HG03108 (cell line): Measurements from ENCODE around the gene CEP104.
"Not testable (repeated sequence)": the region's sequence is repeated elsewhere in the genome, so short reads cannot be mapped to it uniquely, and the experiment has no call there.

Experiments used
- ATAC-seq: cut with Tn5 transposase; IDR thresholded peaks from one replicate; pipeline ENCODE4 v1.9.1; 2021; ENCODE audit warnings: moderate library complexity; ENCODE audit not compliant: unreplicated experiment

The CEP104 gene

DNA sequence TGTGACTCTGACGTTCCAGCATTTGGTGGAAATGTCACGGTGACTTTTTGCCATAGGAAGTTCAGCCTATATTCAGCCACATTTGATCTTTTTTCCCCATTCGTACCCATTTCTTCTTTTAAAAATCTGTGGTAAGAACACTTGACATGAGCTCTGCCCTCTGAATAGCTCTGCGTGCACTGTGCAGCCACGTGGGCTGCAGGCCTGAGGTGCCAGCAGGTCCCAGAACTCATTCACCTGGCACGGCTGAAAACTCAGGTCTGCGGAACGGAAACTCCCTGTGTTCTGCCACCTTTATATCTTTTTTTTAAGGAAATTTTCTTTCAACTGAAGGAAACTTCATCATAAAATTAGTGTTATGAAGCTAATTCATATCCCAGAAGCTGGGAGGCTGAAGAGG is 28.6 kb downstream of the CEP104 start:
- ATAC-seq = no peak

DNA sequence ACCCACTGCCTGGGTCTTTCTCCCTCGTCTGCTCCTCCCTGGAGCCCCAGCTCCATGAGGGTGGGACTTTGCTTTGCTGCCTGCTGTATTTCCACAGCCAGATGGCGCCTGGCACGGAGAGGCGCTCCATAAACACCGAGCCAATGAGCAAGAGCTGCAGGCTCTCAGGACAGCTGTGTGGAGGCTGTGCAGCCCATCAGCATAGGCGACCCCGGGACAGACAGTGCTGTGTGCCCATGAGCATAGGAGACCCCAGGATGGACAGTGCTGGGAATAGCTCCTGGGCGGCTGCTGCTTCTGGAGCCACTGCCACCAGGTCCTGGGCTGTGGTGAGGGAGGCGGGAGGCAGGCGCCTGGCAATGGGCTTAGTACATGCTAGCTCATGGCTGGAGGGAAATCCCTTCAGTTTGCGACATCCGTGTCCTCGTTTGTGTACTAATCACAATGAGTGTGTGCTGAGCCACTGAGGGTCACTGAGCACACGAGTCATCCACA is 29.2 kb downstream of the CEP104 start:
- ATAC-seq = no peak

DNA sequence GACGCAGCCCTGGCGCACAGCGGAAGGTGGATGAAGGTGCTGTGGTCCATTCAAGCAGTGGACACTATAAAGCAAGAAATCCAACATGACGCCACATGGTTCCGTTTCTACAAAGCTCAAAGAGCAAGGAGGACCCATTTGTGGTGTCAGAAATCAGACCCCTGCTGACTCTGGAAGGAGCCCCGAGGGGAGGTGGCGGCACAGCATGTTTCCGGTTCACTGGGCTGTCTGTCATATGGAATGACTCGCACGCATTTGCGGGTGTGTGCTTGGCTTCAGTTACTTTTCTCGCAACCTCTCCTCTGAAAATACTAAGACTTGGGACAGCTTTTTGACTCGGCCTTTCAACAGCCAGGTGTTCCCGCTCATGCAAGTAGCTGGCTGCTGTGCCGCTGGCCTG is 31.7 kb downstream of the CEP104 start:
- no peak for ATAC-seq

DNA sequence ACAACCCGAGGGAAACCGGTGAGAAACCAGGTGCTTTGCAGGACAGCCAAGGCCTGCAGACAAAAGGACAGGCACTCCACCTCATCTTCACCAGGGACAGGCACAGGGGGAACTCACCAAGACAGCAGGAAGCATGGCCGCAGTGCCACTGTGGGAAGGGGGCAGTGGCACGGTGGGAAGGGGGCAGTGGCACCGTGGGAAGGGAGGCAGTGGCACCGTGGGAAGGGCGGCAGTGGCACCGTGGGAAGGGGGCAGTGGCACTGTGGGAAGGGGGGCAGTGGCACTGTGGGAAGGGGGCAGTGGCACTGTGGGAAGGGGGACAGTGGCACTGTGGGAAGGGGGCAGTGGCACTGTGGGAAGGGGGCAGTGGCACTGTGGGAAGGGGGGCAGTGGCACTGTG is 32.4 kb downstream of the CEP104 start:
- no peak for ATAC-seq

DNA sequence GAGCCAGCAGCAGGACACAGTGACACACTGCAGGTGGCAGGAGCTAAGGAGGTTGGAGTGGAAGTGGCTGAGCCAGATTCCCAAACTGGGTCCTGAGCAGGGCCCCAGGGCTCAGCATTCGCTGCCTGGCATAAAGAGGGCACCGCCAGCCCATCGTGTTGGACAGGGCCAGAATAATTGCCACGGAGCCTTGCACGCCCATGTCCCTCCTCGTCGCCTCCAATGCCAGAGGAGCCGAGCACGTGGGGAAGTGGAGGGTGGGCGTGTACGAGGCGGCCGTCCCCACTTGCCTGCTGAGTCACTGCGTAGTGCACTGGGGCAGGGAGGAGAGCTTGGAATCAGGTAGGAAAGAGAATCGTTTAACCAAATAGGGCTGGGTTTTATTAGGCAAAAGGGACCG is 34.6 kb downstream of the CEP104 start:
- ATAC-seq = no peak

DNA sequence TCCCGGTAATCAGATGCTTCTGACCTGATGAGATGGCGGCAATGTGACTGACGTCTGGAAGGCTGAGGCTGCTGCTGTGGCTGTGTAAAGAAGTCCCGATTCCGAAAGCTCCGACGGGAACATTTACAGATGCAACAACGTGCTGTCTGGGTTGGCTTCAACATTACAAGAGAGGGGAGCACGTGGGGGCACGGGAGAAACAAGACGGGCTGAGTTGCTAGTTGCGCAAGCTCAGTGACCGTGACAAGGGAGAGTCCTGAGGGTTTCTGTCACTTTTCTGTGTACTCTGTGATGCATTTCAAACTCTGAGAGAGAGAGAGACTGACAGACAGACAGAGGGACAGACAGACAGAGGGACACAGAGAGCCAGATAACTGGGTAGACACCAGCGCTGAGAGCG is 35.1 kb downstream of the CEP104 start:
- no peak for ATAC-seq

DNA sequence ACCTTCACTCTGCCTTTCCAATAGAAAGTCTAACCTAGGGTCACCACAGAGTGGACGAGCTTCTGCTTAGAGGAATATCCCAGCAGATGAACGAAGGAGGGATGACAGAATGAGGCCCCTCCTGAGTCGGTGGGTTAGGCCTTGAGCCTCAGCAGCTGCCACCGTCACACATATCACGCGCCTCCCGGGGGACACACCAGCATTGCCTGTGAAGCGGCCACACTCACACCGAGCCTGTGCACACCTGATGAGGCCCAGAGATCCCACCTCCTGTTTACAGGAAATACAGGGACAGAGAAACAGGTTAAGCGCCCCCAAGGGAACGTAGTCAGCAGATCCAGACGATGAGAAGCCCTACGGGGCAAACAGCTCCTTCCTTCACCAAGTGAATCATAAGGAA is 35.6 kb downstream of the CEP104 start:
- no peak for ATAC-seq

DNA sequence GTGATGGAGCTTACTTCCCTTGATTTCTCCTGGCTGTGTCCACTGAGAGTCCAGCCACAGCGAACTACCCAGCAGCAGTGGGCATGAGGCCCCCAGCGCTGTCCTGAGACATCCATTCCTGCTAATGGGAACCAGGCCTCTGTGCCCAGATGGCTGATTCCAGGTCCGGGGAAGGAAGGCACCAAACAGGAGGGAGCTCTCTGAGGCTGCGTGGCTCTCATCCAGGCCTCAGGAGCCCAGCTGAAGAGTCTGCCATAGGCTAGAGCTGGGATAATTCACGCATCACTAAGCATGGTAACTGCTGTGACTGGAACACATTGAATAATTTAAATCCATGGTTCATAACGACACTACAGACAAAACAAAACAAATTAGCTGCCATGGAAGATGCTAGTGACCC is 36.0 kb downstream of the CEP104 start:
- ATAC-seq = no peak

DNA sequence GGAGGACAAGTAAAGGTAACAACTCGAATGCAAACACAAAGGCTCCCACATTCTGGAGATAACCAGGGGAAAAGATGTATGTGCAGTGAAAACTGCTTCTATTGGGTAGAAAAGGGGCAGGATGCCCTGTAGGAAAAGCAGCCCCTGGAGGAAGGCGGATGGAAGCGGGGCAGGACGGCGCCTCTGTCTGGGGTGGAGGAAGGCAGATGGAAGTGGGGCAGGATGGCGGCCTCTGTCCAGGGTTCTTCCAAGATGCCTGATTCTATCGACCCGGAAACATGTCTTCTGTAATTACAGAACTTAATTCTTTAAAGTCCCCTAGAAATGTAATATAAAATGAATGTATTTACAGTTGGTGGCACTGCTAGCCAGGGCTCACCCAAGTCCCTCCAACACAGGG is 36.7 kb downstream of the CEP104 start:
- ATAC-seq = no peak

DNA sequence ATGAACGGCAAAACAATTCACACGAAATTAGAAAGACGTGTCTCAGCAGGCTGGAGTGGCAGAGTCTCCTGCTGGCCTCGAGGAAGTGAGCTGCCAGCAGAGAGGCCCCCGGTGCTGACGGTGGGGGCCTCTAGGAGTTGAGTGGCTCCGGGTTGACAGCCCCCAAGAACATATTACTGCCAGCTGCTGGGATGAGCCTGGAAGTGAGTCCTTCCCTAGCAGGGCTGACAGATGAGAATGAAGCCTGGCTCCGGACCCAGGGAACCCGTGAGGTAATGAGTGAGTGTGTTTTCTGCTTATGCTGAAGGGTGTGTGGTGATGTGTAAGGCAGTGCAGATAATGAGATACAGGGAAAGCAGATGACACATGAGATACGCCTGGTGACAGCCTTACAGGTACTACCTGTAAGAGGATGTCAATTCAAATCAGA is 37.2 kb downstream of the CEP104 start:
- ATAC-seq = no peak

DNA sequence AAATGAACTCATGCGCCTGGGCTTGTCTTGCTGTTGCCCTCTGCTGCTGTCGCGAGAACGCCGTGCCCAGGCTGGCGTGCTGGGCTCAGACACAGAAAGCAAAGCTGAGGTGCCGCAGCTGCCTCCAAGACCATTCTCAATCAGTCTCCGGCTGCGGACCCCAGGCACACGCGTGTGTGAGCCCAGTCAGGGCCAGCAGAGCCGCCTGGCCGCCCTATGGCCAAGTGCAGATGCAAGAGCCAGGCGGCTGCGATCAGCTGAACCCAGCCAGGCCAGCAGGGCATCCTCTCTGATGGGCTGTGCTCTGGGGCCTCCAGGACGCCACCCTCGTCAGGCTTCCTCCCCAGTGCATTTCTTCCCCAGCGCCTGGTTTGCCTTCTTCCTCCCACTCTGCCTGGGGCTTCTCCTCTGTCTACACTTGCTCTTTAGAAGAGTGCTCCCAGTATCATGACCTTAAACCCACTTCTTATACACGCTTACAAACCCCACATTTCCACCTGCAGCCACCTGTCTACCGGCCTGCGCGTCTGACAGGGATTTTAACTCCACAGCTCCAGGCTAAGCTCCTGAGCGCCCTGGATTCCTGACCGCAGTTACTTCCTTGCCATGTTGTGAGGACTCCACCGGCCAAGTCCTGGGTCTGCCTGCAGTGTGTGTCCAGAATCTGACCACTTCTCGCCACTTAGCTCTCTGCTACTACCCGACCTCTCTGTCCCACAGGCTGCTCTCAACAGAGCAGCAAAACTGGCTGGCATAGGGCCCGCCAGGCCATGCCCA is 39.0 kb downstream of the CEP104 start:
- no peak for ATAC-seq

DNA sequence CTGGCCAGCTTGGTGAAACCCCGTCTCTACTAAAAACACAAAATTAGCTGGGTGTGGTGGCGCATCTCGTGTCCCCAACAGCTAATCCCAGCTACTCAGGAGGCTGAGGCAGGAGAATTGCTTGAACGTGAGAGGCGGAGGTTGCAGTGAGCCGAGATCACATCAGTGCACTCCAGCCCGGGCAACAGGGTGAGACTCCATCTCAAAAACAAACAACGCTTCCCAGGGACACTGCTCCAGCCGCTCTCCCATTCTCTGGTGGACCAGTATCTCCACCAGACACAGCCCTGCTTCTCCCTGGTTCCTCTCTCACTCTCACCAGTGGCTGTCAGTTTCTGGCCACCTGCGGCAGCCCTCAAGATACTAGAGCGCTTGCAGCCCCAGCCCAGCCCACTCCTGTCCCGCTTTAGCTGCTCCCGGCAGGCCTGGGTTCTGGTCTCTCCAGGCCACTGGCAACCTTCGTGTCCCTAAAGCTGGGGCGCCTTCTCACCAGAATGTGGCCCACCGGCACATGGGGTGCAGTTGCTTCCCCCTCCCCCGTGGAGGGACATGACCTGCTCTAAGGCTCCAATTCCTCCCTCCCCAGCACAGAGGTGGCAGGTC is 39.8 kb downstream of the CEP104 start:
- ATAC-seq = no peak

DNA sequence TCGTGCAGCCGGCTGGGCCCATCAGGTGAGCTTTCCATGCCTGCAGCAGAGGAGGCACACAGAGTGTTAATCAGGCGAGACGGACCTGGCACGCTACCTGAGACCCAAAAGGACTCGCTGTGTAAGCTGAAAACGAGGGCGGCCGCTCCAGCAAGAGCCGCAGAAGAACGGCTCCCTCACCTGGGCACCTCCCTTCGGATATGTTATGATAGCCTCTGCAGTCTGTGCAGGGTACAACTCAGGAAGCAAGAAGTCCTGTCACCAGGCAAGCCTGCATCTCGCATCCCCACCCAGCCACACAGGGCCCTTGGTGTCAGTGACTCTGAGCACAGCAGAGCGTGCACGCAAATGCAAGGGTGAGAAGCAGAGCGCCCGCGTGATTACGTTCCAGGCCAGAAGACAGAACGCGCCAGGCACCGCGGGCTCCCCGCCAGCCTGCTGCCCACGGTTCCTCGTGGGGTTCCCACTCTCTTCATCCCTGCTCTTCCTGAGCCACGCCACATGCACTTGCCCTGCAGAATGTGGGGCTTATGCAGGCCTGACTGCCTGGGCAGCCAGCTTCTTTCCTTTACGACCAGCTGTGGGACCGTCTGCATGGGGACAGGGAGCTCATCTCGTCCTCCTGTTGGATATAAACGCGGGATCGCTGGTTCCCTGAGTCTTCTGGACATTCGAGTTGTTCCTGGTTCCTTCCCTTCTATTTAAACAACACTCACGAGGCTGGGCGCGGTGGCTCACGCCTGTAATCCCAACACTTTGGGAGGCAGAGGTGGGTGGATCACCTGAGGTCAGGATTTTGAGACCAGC is 40.5 kb downstream of the CEP104 start:
- no peak for ATAC-seq

DNA sequence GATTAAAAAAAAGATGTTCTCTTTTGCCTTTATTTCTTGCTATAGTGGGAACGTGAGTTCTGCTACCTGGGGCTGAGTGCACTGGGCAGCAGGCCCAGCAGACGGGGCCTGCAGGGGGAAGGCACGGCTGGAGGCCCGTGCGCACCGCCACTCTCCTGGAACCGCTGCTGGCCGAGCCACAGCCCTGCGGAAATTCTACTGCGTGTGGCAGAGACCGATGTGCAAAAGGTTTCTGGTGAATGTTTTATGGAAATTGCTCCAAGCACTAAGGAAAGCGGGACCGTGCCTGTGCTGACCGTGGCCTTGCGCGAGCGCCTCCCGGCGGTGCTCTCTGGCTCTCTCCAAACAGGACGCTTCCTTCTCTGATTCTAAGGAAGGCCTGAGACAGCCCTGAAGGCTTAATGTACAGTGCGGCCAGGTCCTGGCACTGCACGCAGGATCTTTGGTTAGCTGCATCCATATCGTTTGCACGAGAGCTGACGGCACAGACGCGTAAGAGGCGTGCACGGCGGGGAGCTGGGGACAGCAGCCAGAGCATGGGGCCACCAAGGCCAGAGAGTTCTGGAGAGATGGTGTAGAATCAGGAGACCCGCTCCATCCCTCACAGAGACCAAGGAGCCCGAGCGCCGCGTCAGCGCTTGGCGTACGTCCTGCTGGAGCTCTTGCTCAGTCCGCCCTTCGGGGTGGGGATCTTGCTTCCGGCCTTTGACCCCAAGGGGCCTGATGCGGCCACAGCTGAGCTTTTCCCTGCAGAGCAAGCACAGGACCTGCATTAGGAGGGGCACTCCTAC is 42.0 kb downstream of the CEP104 start:
- ATAC-seq = no peak

DNA sequence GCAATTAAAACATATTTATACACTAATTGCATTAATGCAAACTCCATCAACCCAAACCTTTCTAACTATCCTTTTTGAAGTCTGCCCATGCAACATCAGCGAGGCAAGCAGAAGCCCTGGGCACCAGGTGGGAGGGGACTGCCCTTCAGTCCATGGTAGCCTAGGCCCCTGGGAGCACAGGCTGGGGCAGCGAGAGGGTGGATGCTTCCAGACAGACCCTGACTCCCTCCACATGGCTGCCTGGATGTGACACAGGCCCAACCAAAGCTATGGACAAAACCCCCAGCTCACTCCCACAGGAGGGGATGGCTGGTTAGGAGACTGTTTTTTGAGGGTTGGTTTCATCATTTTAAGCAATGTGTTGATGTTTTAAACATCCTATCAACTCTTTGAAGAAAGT is 42.9 kb downstream of the CEP104 start:
- ATAC-seq = no peak

DNA sequence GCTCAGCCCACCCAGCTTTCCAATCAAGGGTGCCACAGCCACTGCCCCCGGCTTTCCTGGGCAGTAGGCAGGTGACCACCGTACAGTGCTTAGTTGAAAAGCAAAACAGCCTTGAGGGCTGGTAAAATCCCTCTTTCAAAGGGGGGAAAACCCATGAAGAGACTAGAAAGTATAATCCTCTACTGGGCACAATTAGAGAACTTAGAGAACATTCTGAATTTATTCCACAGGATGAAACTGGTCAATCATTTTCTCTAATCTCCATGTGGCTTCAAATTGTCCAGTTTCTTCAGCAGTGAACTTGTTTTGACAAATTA is 45.5 kb downstream of the CEP104 start:
- ATAC-seq = no peak

DNA sequence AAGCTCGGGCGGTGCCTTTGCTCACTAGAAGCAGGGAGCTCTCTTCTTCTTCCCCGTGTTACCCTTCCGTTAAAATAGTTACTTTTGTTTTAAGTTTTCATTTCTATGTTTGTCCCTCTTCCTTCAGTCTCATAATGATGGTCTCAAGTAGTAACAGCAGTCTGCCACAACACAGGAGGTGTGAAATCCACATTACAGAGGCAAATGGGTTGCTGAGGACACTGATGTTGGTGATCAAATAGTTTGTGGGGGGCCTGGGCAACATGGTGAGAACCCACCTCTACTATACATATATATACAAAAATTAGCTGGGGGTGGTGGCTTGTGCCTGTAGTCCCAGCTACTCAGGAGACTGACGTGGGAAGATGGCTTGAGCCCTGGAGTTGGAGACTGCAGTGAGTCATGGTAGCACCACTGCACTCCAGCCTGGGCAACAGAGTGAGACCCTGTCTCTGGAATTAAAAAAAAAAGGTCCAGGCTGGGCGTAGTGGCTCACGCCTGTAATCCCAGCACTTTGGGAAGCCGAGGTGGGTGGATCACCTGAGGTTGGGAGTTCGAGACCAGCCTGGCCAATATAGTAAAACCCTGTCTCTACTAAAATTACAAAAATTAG is 46.8 kb downstream of the CEP104 start:
- ATAC-seq = not testable (repeated sequence)

DNA sequence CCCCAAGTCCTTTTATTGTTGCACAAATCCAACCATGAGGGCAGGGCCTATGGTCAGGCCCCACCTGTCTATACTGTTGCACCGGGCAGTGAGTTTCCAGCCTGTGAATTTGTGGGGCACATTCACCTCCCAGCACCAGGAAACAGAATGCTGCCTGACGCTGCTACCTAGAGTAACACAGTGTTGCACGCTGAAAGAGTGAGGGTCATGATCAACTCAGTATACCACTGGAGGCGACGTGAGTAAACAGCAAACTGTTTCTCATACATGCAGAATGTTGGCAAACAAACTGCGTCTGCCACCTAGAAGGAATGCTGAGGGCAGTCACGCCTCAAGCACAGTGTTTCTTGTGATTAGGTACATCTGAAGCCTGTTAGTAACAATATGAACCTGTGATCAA is 47.3 kb downstream of the CEP104 start:
- ATAC-seq = no peak

DNA sequence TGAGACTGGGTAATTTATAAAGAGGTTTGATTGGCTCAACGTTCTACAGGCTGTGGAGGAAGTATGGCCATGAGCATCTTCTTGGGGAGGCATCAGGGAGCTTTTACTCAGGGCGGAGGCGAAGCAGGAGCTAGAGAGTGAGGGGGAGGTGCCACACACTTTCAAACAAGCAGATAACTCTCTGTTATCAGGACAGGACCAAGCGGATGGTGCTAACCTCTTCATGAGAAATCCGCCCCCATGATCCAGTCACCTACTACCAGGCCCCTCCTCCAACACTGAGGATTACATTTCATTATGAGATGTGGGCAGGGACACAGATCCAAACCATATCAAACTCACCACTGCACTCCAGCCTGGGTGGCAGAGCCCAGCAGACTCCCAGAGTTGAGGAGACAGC is 49.2 kb downstream of the CEP104 start:
- no peak for ATAC-seq

DNA sequence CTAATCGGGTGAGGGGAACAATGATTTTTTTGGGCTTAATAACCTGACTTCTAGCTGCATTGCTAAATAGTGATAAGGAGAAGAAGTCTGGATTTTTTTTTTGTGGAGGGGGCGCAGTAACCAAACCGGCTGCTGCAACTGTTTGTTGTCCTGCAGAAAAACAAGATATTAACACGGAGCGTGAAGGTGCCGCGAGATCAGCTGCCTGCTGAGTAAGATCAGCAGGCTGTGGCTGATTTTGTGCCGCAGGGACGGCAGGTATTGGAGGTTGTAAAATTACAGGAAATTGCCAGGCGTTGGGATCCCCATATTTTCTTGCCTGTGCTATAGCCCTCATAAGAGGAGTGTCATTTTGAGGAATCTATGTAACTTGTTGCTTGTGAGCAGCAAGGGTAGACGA is 52.0 kb downstream of the CEP104 start:
- ATAC-seq = no peak

DNA sequence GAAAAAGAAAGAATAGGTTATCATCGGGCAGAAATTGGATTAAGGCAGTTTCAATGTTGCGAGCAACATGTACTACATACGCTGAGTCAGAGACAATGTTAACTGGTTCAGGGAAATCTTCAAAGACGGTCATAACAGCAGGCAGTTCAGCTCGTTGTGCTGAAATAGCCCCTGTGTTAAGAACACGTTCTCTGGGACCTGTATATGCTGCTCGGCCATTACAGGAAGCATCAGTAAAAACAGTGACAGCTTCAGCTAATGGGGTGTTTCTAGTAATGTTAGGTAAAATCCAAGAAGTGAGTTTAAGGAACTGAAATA is 52.4 kb downstream of the CEP104 start:
- ATAC-seq = not testable (repeated sequence)
